Measurements from ENCODE around the gene GC.
"Not testable (repeated sequence)": the region's sequence is repeated elsewhere in the genome, so short reads cannot be mapped to it uniquely, and the experiment has no call there.

Gene GC, protein sequence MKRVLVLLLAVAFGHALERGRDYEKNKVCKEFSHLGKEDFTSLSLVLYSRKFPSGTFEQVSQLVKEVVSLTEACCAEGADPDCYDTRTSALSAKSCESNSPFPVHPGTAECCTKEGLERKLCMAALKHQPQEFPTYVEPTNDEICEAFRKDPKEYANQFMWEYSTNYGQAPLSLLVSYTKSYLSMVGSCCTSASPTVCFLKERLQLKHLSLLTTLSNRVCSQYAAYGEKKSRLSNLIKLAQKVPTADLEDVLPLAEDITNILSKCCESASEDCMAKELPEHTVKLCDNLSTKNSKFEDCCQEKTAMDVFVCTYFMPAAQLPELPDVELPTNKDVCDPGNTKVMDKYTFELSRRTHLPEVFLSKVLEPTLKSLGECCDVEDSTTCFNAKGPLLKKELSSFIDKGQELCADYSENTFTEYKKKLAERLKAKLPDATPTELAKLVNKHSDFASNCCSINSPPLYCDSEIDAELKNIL

GRCh38 chr4:71783972-71784371 lies at the start of gene GC:
TSS of gene GC (minus strand) at chr4:71784079. CDS start at chr4:71784018, 61 bp downstream.
- Histone ChIP-seq H3K27me3 (ENCODE audit: control insufficient read depth, insufficient read depth, low read length) (no peaks in the 10 kb centered on the region), H3K9ac (ENCODE audit: low read length) (no peak within 1 kb of the TSS), H3K4me3 (ENCODE audit: low read depth, low read length) (no peak within 1 kb of the TSS), H3K4me1 (ENCODE audit: control insufficient read depth, insufficient read depth, low read length) (no peaks in the 10 kb centered on the region; the same call in 1 of the 2 replicates), H3K36me3 (ENCODE audit: control insufficient read depth, insufficient read depth, low read length) (no peaks in the 10 kb centered on the region), H3K9me3 (ENCODE audit: control insufficient read depth, insufficient read depth, low read depth, low read length) (no peaks in the 10 kb centered on the region), H3K27ac (ENCODE audit: low read depth, low read length) (no peak within 1 kb of the TSS)

DNA sequence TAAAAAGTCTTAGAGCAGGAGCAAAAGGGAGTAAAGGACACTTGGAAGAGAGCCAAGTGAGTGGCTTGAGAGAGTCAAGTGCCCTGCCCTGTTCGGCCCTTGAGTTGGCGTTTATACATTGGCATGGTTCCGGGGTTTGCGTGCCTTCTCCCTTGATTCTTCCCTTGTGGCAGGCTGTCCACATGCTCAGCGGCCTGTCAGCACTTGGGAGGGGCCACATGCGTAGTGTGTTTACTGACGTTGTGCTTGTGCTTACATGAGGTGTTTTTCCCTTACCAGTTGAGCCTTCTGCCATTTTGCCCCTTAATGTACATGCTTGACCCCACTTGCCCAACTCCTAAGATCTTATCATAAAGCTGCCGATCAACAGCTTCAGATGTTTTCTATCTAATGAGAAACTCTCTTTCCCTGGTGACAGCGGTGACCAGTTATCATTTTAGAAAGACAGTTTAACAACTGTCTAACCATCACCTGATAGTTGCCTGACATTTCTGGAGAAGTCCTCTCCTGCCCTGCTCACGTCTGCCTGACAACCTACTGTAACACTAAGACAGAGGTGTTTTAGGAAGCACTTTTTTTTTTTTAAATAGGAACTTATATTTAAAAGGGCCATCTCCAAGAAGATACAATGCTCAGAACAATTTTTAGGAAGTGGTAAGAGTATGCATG lies 49.5 kb upstream of the GC start:
- Histone ChIP-seq H3K27me3 (ENCODE audit: control insufficient read depth, insufficient read depth, low read length) (no peaks in the 10 kb centered on the region), H3K9me3 (ENCODE audit: control insufficient read depth, insufficient read depth, low read depth, low read length) (no peaks in the 10 kb centered on the region), H3K36me3 (ENCODE audit: control insufficient read depth, insufficient read depth, low read length) (no peaks in the 10 kb centered on the region), H3K4me3 (ENCODE audit: low read depth, low read length) (no peak overlapping the region), H3K27ac (ENCODE audit: low read depth, low read length) (no peak overlapping the region), H3K4me1 (ENCODE audit: control insufficient read depth, insufficient read depth, low read length) (peaks cover 26% of the 10 kb centered on the region), H3K9ac (ENCODE audit: low read length) (no peak overlapping the region)

- no peaks in the 10 kb centered on the region for H3K27me3 ChIP-seq (ENCODE audit: control insufficient read depth, insufficient read depth, low read length)
- H3K36me3 ChIP-seq (ENCODE audit: control insufficient read depth, insufficient read depth, low read length), result no peaks in the 10 kb centered on the region
These were observed 48.2 kb upstream of the GC start for GRCh38 chr4:71832049-71832448.

GRCh38 chr4:71830497-71831190 lies 46.8 kb upstream of the GC start:
- Histone ChIP-seq H3K27me3 (ENCODE audit: control insufficient read depth, insufficient read depth, low read length) (no peaks in the 10 kb centered on the region), H3K9me3 (ENCODE audit: control insufficient read depth, insufficient read depth, low read depth, low read length) (no peaks in the 10 kb centered on the region), H3K4me1 (ENCODE audit: control insufficient read depth, insufficient read depth, low read length) (peaks cover 41% of the 10 kb centered on the region), H3K27ac (ENCODE audit: low read depth, low read length) (peak overlapping the region; percentile 84), H3K36me3 (ENCODE audit: control insufficient read depth, insufficient read depth, low read length) (no peaks in the 10 kb centered on the region), H3K9ac (ENCODE audit: low read length) (no peak overlapping the region), H3K4me3 (ENCODE audit: low read depth, low read length) (no peak overlapping the region)

More at GRCh38 chr4:71832049-71832448, 48.2 kb upstream of the GC start:
- Histone ChIP-seq H3K4me1 (ENCODE audit: control insufficient read depth, insufficient read depth, low read length) (peaks cover 37% of the 10 kb centered on the region), H3K4me3 (ENCODE audit: low read depth, low read length) (no peak overlapping the region), H3K27ac (ENCODE audit: low read depth, low read length) (no peak overlapping the region), H3K9ac (ENCODE audit: low read length) (no peak overlapping the region), H3K9me3 (ENCODE audit: control insufficient read depth, insufficient read depth, low read depth, low read length) (no peaks in the 10 kb centered on the region)

DNA sequence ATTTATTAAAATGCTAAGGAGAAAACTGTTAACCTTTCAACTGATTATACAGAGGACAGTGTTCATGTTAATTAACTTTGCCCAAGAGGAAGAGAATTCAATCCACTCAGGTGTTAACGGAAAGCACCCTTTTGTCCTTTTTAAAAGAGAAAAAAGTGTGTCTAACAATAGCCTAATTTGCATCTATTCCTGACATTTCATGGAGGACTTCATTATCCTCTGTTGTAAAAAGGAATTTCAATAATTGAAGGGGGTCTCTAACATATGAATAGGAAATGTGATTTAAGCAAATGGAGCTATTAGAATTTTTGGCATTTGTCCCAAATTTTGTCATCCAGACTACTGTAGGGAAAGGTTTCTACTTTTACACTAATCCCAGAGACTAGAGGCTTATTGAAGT lies 44.6 kb upstream of the GC start:
- H3K36me3 ChIP-seq (ENCODE audit: control insufficient read depth, insufficient read depth, low read length), result no peaks in the 10 kb centered on the region
- no peaks in the 10 kb centered on the region for H3K27me3 ChIP-seq (ENCODE audit: control insufficient read depth, insufficient read depth, low read length)
- H3K27ac ChIP-seq (ENCODE audit: low read depth, low read length), result peak overlapping the region; percentile 84
- H3K4me1 ChIP-seq (ENCODE audit: control insufficient read depth, insufficient read depth, low read length), result peaks cover 41% of the 10 kb centered on the region
- H3K4me3 ChIP-seq (ENCODE audit: low read depth, low read length), result peak overlapping the region; percentile 19; the same call in 1 of the 2 replicates
- H3K9ac ChIP-seq (ENCODE audit: low read length), result peak overlapping the region; percentile 45
- H3K9me3 ChIP-seq (ENCODE audit: control insufficient read depth, insufficient read depth, low read depth, low read length), result no peaks in the 10 kb centered on the region

DNA sequence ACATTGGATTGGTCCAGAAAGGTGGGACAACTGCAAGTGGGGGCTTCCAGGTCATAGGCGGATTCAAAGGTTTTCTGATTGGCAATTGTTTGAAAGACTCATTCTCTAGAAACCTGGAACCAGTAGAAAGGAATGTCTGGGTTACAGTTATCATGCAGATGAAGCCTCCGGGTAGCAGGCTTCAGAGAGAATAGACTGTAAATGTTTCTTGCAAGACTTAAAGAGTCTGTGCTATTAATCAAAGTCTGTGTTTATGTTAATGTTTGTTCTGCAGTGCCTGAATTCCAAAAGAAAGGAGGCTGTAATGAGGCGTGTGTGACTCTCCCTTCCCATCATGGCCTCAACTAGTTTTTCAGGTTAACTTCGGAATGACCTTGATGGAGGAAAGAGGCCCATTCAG lies 43.9 kb upstream of the GC start:
- Histone ChIP-seq H3K27ac (ENCODE audit: low read depth, low read length) (peak overlapping the region; percentile 84), H3K36me3 (ENCODE audit: control insufficient read depth, insufficient read depth, low read length) (no peaks in the 10 kb centered on the region), H3K4me3 (ENCODE audit: low read depth, low read length) (peak overlapping the region; percentile 19; the same call in 1 of the 2 replicates)

GRCh38 chr4:71816676-71817303 lies 32.9 kb upstream of the GC start:
- H3K36me3 ChIP-seq (ENCODE audit: control insufficient read depth, insufficient read depth, low read length), result no peaks in the 10 kb centered on the region
- H3K27me3 ChIP-seq (ENCODE audit: control insufficient read depth, insufficient read depth, low read length), result no peaks in the 10 kb centered on the region
- H3K4me3 ChIP-seq (ENCODE audit: low read depth, low read length), result no peak overlapping the region
- H3K27ac ChIP-seq (ENCODE audit: low read depth, low read length), result no peak overlapping the region
- H3K9ac ChIP-seq (ENCODE audit: low read length), result no peak overlapping the region
- H3K4me1 ChIP-seq (ENCODE audit: control insufficient read depth, insufficient read depth, low read length), result peaks cover 5% of the 10 kb centered on the region; the same call in 1 of the 2 replicates
- H3K9me3 ChIP-seq (ENCODE audit: control insufficient read depth, insufficient read depth, low read depth, low read length), result no peaks in the 10 kb centered on the region

More for the DNA sequence above, 43.9 kb upstream of the GC start:
- peak overlapping the region; percentile 54 for H3K9ac ChIP-seq (ENCODE audit: low read length)
- peaks cover 41% of the 10 kb centered on the region for H3K4me1 ChIP-seq (ENCODE audit: control insufficient read depth, insufficient read depth, low read length)
- H3K27me3 ChIP-seq (ENCODE audit: control insufficient read depth, insufficient read depth, low read length), result no peaks in the 10 kb centered on the region
- H3K9me3 ChIP-seq (ENCODE audit: control insufficient read depth, insufficient read depth, low read depth, low read length), result no peaks in the 10 kb centered on the region

DNA sequence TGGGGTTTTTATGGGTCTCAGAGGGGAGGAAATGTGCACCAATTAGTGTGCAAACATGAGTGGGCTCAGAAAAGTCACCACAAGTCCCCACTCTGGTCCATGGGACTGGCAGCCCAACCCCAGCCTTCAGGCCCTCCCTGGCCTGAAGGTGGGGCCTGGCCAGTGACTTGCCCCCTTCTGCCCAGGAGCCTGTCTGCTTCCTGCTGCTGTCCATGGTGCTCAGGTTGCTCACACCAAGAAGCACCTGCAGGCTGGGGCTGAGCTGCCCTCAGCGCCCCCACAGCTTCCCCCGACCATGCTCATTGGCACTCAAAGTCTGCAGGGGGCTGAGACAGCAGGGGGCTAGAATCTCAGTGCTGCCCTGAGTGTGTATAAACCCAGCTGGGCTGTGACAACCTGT lies 30.6 kb upstream of the GC start:
- no peaks in the 10 kb centered on the region for H3K9me3 ChIP-seq (ENCODE audit: control insufficient read depth, insufficient read depth, low read depth, low read length)
- H3K36me3 ChIP-seq (ENCODE audit: control insufficient read depth, insufficient read depth, low read length), result no peaks in the 10 kb centered on the region
- no peaks in the 10 kb centered on the region for H3K27me3 ChIP-seq (ENCODE audit: control insufficient read depth, insufficient read depth, low read length)
- H3K9ac ChIP-seq (ENCODE audit: low read length), result no peak overlapping the region
- H3K27ac ChIP-seq (ENCODE audit: low read depth, low read length), result no peak overlapping the region
- H3K4me1 ChIP-seq (ENCODE audit: control insufficient read depth, insufficient read depth, low read length), result no peaks in the 10 kb centered on the region
- H3K4me3 ChIP-seq (ENCODE audit: low read depth, low read length), result no peak overlapping the region

DNA sequence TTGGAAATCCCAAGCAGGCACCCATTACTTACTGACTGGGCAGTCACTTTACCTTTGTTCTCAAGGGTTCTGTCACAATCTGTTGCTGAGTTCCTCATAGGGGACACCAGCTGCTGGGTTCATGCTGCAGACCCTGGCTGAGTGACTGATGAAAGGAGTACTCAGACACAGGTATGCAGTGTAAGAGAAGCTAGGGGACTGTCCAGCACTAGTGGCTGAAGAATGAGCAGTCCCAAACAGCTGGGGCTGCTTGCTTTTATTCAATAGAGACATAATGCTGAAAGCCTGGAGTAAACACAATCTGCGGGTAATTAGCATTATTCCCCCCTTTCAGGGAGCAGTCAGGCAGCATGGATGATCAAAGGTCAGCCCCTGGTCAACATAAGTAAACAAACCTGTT lies 25.9 kb upstream of the GC start:
- not testable (repeated sequence) for H3K27me3 ChIP-seq (ENCODE audit: control insufficient read depth, insufficient read depth, low read length); H3K4me3 ChIP-seq (ENCODE audit: low read depth, low read length); H3K9me3 ChIP-seq (ENCODE audit: control insufficient read depth, insufficient read depth, low read depth, low read length); H3K9ac ChIP-seq (ENCODE audit: low read length); H3K27ac ChIP-seq (ENCODE audit: low read depth, low read length); H3K36me3 ChIP-seq (ENCODE audit: control insufficient read depth, insufficient read depth, low read length); H3K4me1 ChIP-seq (ENCODE audit: control insufficient read depth, insufficient read depth, low read length)

DNA sequence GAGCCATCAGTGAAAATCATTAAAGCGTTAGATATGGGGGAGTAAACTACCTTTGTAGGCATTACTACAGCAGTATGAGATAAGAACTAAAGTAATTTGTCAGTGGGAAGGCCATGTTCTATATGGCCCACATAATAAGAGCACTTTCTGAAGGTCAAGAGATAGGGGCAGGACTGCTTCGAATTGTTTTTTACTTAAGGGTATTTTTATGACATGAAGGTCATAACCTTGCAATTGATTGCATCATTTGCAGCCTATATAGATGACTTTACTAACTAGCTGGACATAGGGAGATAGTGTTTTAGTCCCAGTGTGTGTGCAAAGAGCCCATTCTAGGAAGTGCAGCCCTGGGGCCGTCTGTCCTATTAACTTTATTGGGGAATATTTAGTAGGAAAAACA lies 23.6 kb upstream of the GC start:
- Histone ChIP-seq H3K36me3 (ENCODE audit: control insufficient read depth, insufficient read depth, low read length) (no peaks in the 10 kb centered on the region), H3K27ac (ENCODE audit: low read depth, low read length) (no peak overlapping the region), H3K9ac (ENCODE audit: low read length) (no peak overlapping the region), H3K27me3 (ENCODE audit: control insufficient read depth, insufficient read depth, low read length) (no peaks in the 10 kb centered on the region), H3K4me1 (ENCODE audit: control insufficient read depth, insufficient read depth, low read length) (no peaks in the 10 kb centered on the region), H3K4me3 (ENCODE audit: low read depth, low read length) (no peak overlapping the region), H3K9me3 (ENCODE audit: control insufficient read depth, insufficient read depth, low read depth, low read length) (no peaks in the 10 kb centered on the region)

Data from HUES6 (cell line).